DND-41 (cell line): ENCODE results near the gene EPB41L3.

Experiments
- EZH2 ChIP-seq: IDR thresholded peaks from 3 replicates; pipeline ENCODE4 v1.6.1; 2012; ENCODE audit warnings: borderline replicate concordance, low read depth, mild to moderate bottlenecking, moderate library complexity, low read length, inconsistent platforms; ENCODE audit not compliant: severe bottlenecking
- TF ChIP-seq, protein P1 (sequence below): IDR thresholded peaks from 2 replicates; pipeline ENCODE4 v1.5.1; 2012; ENCODE audit warnings: borderline replicate concordance, low read length, moderate library complexity, mild to moderate bottlenecking; ENCODE audit not compliant: poor library complexity, severe bottlenecking; ENCODE audit errors: extremely low read depth

DNA sequence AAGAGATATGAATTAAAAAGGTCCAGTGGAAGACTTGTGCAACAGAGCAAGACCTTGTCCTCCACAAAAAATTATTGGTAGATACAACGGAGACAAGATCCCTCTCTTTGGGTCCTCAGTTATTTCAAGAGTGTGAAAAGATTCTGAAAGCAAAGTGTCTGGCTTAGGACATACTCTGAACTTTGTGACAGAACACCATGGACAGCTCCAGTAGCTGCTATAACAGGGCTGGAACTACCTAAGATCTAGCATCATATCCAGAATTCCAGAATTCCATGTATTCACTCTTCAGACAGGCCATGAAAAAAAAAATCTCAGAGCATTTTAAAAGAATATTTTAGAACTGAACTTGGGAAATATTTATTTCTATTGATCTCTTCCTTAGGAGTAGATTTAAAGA is 173.5 kb downstream of the EPB41L3 start:
- TF ChIP-seq, protein P1, sequence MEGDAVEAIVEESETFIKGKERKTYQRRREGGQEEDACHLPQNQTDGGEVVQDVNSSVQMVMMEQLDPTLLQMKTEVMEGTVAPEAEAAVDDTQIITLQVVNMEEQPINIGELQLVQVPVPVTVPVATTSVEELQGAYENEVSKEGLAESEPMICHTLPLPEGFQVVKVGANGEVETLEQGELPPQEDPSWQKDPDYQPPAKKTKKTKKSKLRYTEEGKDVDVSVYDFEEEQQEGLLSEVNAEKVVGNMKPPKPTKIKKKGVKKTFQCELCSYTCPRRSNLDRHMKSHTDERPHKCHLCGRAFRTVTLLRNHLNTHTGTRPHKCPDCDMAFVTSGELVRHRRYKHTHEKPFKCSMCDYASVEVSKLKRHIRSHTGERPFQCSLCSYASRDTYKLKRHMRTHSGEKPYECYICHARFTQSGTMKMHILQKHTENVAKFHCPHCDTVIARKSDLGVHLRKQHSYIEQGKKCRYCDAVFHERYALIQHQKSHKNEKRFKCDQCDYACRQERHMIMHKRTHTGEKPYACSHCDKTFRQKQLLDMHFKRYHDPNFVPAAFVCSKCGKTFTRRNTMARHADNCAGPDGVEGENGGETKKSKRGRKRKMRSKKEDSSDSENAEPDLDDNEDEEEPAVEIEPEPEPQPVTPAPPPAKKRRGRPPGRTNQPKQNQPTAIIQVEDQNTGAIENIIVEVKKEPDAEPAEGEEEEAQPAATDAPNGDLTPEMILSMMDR: no peak
- no peak for TF ChIP-seq EZH2
